M059J (cell line): ENCODE measurements around the gene NUP93. TPM values are rescaled to one million over a fixed set of nuclear protein-coding genes. Genes with fewer than 3 reads are reported as not detected.

Experiments used
- DNase-seq: peaks from one replicate; pipeline ENCODE4 v3.0.0-alpha.2; 2012; ENCODE audit warnings: low read depth
- total RNA-seq: library from RNA; depleted of rRNA; stranded (reverse); fragments of >200 nt; shearing (Covaris generic); gene quantifications from 2 replicates; pipeline ENCODE4 v1.2.3, GENCODE V29; 2014; rRNA removed

Gene NUP93
- total RNA-seq, 1 experiment from 2014 or later: 123 TPM

GRCh38 chr16:56892705-56893104 lies 162.8 kb downstream of the NUP93 start:
- no peak for DNase-seq

DNA sequence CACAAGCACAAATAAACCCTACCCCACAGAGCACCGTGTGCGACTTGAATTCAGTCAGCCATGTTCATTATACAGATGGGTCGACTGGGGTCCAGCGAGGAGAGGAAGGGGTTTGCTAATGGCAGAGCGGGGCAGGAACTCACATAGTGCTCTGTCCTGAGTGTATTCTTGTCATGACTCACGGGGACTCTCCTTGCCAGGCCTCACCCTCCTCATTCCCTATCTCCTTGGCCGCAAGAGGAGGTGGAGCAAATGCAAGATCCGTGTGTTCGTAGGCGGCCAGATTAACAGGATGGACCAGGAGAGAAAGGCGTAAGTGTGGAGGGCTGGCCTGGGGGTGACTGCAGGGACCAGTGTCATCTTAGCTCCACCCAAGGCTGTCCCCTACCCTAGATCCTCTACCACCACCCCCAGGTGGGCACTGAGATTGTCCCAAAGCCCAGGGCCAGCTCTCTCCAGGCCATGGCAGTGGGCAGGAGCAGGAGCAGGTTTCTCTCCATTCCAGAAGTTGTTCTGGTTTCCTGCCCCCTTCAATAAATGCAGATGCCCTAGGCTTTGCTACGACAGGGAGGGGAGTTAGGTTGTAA lies 164.5 kb downstream of the NUP93 start:
- DNase-seq: no peak

DNA sequence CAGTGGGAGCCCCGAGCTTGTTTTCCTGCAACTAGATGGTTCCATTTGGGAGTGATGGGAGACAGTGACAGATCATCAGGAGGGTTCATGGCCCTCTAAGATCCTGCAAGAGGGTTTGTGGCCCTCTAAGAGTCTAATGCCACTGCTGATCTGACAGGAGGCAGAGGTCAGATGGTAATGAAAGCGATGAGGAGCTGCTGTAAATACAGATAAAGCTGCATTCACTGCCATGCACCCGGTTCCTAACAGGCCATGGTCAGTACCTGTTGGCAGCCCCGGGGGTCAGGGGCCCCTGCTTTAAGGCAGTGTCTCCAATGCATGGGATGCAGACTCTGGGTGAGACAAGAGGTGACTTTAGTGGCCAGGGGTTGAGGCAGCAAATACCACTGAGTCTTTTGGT lies 165.9 kb downstream of the NUP93 start:
- no peak for DNase-seq

GRCh38 chr16:56896244-56896643 lies 166.3 kb downstream of the NUP93 start:
- no peak for DNase-seq

DNA sequence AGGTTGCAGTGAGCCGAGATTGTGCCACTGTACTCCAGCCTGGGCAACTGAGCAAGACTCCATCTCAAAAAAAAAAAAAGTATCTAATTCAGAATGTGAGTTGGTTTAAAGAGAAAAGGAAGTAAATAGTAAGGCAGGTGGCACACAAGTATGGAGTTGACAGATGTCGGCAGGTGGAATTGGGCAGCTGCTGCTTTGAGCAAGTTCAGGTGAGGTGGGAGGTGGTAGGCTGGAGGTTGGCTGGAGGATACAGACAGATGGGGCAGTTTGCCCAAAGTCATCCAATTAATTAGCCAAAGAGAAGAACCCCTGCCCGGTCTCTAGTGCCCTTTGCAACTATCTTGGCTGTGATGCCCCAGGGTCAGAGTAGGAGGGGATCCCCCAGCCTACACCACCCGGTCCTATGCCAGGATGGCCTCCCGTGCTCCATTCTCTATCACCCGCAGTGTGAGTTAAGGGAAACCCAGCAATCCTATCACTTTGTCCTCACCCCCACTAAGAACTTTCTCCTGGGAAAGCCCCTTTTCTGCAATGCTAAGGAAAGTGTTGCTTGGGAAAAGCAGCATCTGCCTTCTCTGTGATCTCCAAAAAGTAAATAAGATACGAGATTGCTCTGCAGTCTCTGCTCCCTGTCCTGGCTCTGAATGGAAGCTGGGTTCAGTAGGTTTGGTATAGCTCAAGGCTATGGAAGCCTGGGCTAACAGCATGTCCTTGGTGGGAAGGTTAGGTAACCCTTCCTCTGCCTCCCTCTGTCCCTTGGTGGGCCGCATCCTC lies 167.3 kb downstream of the NUP93 start:
- DNase-seq: no peak

DNA sequence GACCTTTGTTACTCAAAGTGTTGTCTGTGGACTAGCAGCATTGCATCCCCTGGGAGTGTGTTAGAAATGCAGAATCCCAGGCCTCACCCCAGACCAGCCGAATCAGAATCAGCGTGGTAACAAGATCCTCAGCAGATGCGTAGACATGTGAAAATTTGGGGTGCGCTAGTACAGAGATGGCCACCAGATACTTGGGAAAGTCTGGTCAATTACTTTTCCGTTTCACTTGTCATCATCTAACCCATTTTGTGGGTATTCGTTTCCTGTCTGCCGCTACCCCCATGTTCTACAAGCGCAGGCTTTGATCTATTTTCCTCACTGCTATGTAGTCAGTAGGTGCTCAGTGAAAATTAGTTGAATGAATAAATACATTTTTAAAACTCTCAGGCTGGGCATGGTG lies 168.9 kb downstream of the NUP93 start:
- DNase-seq: no peak

Other genes starting within 250 kb of the NUP93 start
- gene BBS2, start 210.1 kb upstream of the NUP93 start, total RNA-seq: 60.4 and 62.6 TPM in 2 replicates
- not detected in 2 replicates for gene MT4, start 165.1 kb upstream of the NUP93 start, total RNA-seq
- not detected in 2 replicates for gene MT3, start 140.6 kb upstream of the NUP93 start, total RNA-seq
- gene MT2A, start 121.5 kb upstream of the NUP93 start, total RNA-seq: 521 and 535 TPM in 2 replicates
- 89.2 and 89.4 TPM in 2 replicates for gene MT1E, start 104.3 kb upstream of the NUP93 start, total RNA-seq
- 0.22 and 1.4 TPM in 2 replicates for gene MT1M, start 97.5 kb upstream of the NUP93 start, total RNA-seq
- 9.6 TPM in 1 of 2 replicates, not detected in the other for gene MT1A, start 91.5 kb upstream of the NUP93 start, total RNA-seq
- gene MT1B, start 78.2 kb upstream of the NUP93 start, total RNA-seq: not detected in 2 replicates
- 12.8 and 13.0 TPM in 2 replicates for gene MT1F, start 72.2 kb upstream of the NUP93 start, total RNA-seq
- gene MT1G, start 62.1 kb upstream of the NUP93 start, total RNA-seq: 2.9 and 6.1 TPM in 2 replicates
- not detected in 2 replicates for gene MT1H, start 60.3 kb upstream of the NUP93 start, total RNA-seq
- gene MT1X, start 47.7 kb upstream of the NUP93 start, total RNA-seq: 200 and 232 TPM in 2 replicates
- gene SLC12A3, start 135.1 kb downstream of the NUP93 start, total RNA-seq: not detected in 2 replicates
- gene HERPUD1, start 202.0 kb downstream of the NUP93 start, total RNA-seq: 104 and 124 TPM in 2 replicates
- not detected in 2 replicates for gene CETP, start 231.8 kb downstream of the NUP93 start, total RNA-seq